ENCODE results near the gene CADM1.

DNA sequence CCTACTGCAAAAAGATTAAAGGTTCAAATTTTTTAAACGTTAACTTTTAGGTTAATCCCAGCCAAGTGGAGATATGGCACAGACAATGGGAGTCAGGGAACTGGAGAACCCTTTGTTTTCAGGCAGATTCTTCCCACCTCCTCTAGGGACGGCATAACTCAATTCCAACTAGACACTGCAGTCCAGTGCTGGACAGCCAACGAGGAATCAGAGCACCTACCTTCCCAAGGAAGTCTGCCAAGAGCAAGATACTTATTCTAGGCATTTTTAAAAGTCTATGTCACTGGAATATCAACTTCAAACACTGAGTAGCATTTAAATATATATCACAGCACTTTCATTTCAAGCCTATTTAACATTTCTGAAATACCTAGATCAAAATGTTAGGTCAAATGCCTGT lies 7.3 kb downstream of the CADM1 start:
- TF ChIP-seq POLR2A (IDR thresholded peaks at IDR 0.05; ENCODE audit: low read length) (no peak), GATA1 (IDR thresholded peaks at IDR 0.05; ENCODE audit: low read depth, low read length) (no peak)
